ENCODE results near the gene CD151.

Gene CD151

DNA sequence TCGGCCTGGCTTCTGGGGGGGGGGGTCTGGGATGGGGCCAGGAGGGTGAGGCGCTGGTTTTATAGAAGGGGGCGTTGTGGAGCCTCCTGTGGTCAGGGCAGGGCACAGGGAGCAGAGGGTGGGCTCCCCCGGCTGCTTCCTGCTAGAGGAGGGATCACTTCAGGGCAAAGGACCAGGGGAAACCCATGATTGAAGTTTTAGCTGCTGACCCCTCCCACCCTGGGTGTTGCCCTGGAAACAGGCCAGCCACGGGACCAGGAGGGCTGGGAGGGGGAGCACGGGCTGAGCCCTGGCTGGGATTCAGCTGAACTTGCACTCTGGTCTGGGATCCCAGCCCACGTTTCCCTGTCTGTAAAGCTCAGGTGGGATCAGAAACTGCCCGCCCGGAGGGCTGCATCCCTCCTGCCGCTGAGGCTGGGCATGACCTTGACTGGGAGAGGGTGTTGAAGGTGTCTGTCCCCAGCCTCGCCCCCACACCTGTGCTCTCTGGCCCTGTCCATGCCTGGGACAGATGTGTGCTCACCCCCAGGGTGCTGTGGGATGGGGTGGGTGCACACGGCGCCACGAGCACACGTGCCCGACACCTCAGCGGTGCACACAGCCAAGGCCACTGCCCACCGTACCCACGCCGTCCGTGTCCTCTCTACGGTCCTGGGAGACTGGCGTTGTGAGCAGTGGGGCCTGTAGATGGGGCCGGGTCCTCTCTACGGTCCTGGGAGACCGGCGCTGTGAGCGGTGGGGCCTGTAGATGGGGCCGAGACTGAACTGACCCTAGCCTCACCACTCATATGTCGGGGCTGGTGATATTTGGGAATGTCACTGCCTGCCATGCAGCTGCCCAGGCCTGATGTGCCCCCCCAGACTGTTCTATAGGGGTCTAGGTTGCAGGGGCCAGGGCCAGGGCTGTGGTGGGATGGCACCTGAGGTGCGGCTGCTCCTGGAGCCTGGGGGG, 12.2 kb downstream of the CD151 start:
- TF ChIP-seq CTCF (IDR thresholded peaks at IDR 0.05; ENCODE audit: low read depth, low read length, missing control alignments) = no peak

GRCh38 chr11:845872-846495, 13.2 kb downstream of the CD151 start:
- DNase-seq (ENCODE audit: extremely low read depth, low read depth) = no peak
- no peak for TF ChIP-seq CTCF (IDR thresholded peaks at IDR 0.05; ENCODE audit: low read depth, low read length, missing control alignments)
- H3K4me3 ChIP-seq (replicated peaks; ENCODE audit: low read depth, low read length) = peak overlapping the region; percentile 98; the same call in 1 of the 2 replicates

More for the DNA sequence above, 12.2 kb downstream of the CD151 start:
- DNase-seq (ENCODE audit: extremely low read depth, low read depth) = peak; percentile 78
- H3K4me3 ChIP-seq (replicated peaks; ENCODE audit: low read depth, low read length) = peak overlapping the region; percentile 98

DNA sequence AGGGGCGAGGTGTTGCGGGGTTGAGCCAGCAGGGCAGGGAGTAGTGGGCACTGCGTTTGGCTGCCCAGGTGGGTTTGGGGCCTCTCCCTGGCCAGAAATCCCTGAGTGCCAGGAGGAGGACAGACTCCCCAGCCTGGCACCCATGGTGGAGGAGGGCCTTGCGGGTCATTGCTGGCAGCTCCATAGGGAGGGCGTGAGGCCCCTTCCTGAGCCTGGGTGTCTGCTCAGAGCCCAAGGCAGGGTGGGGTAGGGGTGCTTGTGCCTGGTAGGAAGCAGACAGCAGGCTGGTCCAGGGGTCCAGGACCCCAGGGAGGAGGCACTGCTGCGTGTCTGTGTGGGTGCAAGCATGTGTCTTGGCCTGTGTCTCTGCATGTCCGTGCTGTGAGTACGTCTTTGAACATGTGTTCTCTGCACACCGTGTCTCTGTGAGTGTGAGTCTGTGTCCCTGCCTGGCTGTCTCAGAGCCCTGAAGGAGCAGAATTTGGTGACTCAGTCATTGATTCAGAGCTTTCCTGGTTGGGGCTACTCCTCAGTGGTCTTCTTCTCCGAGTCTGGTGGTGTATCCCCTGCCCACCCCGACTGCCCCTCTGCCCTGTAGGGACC, 13.8 kb downstream of the CD151 start:
- no peak for TF ChIP-seq CTCF (IDR thresholded peaks at IDR 0.05; ENCODE audit: low read depth, low read length, missing control alignments)
- no peak for DNase-seq (ENCODE audit: extremely low read depth, low read depth)
- no peak overlapping the region for H3K4me3 ChIP-seq (replicated peaks; ENCODE audit: low read depth, low read length)

DNA sequence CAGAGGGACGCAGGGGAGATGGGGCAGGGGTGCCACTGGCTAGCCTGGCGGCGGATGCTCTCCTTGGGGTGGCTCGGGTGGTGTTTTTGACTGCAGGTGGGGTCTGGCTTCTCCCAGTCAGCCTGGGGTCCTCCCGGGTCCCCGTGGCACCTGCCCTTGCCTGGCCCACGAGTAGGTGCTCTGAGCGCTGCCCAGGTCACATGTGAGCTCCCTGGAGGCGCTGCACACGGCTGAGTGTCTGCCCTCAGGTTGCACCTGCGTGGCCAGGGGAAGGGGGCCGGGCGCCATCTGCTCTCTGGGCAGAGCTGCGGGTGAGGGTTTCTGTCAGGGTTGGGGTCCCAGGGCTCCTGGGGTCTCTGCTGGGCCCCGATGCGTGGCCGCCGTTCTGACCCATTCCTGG, 15.1 kb downstream of the CD151 start:
- no peak for DNase-seq (ENCODE audit: extremely low read depth, low read depth)
- no peak overlapping the region for H3K4me3 ChIP-seq (replicated peaks; ENCODE audit: low read depth, low read length)
- TF ChIP-seq CTCF (IDR thresholded peaks at IDR 0.05; ENCODE audit: low read depth, low read length, missing control alignments) = no peak

- H3K4me3 ChIP-seq (replicated peaks; ENCODE audit: low read depth, low read length) = no peak overlapping the region
Observed at GRCh38 chr11:848380-848931, 15.7 kb downstream of the CD151 start.

More at GRCh38 chr11:848380-848931, 15.7 kb downstream of the CD151 start:
- DNase-seq (ENCODE audit: extremely low read depth, low read depth) = no peak
- TF ChIP-seq CTCF (IDR thresholded peaks at IDR 0.05; ENCODE audit: low read depth, low read length, missing control alignments) = peak; percentile 85
